GM12878 (cell line): ENCODE data around the gene AKAP13. TPM values are rescaled to one million over a fixed set of nuclear protein-coding genes. Genes with fewer than 3 reads are reported as not detected.

Experiments
- ATAC-seq: fragments of 200-7000 bp; cut with Tn5 transposase; 3 replicates; pipeline ENCODE4 v1.9.1; 2020; ENCODE audit warnings: mild to moderate bottlenecking, moderate library complexity
- BruUV-seq: library from RNA; stranded (reverse); fragments of 400-500 nt; replicated peaks from 2 replicates; lab custom pipeline; 2021; lab: Mats Ljungman, UMichigan
- CTCF ChIA-PET: fragments of 300-600 bp; sonication (Branson Sonifier 250); formaldehyde crosslinking; extraction: SDS; loops from one replicate; lab custom pipeline; 2021; ENCODE audit warnings: inconsistent platforms; lab: Yijun Ruan, JAX
- POLR2A ChIA-PET: fragments of 350-600 bp; formaldehyde crosslinking; extraction: SDS; loops from one replicate; lab custom pipeline; 2021; ENCODE audit warnings: inconsistent platforms; lab: Charles Lee
- RAD21 ChIA-PET: fragments of 300-600 bp; sonication (Branson Sonifier 250); formaldehyde crosslinking; loops from one replicate; lab custom pipeline; 2023; ENCODE audit warnings: antibody characterized with exemption; ENCODE audit not compliant: unreplicated experiment; lab: Charles Lee
- SMC1A ChIA-PET: fragments of 300-600 bp; sonication (Branson Sonifier 250); formaldehyde crosslinking; loops from one replicate; lab custom pipeline; 2023; ENCODE audit not compliant: unreplicated experiment, uncharacterized antibody; lab: Charles Lee
- DNase-seq: peaks from one replicate; pipeline ENCODE4 v3.0.0-alpha.2; 2011; ENCODE audit warnings: low read depth, low spot score
- FAIRE-seq: peaks from 3 replicates; lab custom pipeline; 2011; peaks lifted over from hg19 to GRCh38; lab: Jason Lieb, UNC
- H2AFZ ChIP-seq: 2 replicates; pipeline ENCODE4 v1.6.0; 2011; ENCODE audit warnings: low read depth, low read length, control low read depth; ENCODE audit not compliant: control insufficient read depth
- H3K27ac ChIP-seq: 2 replicates; pipeline ENCODE4 v1.5.1; 2011; ENCODE audit warnings: control low read depth; ENCODE audit not compliant: control insufficient read depth, insufficient read depth
- H3K27me3 ChIP-seq, 2 experiments: replicated peaks in 1 of 2; 2 replicates each; pipeline versions ENCODE4 v1.6.0 to v1.6.1; 2011; ENCODE audit warnings: low read length in 1 of 2; ENCODE audit not compliant: control insufficient read depth in 2 of 2, insufficient read depth in 2 of 2
- H3K36me3 ChIP-seq, 2 experiments: 2 replicates each; pipeline ENCODE4 v1.5.1; 2011; ENCODE audit warnings: low read length in 1 of 2; ENCODE audit not compliant: control insufficient read depth in 2 of 2, insufficient read depth in 2 of 2
- H3K4me1 ChIP-seq: 2 replicates; pipeline ENCODE4 v1.6.1; 2011; ENCODE audit warnings: mild to moderate bottlenecking, low read length, moderate library complexity, mixed read lengths; ENCODE audit not compliant: control insufficient read depth, insufficient read depth
- H3K4me2 ChIP-seq: 2 replicates; pipeline ENCODE4 v1.6.0; 2011; ENCODE audit warnings: control low read depth; ENCODE audit not compliant: control insufficient read depth, insufficient read depth
- H3K4me3 ChIP-seq: fragments of 200-600 bp; sonication (generic); 2 replicates; pipeline ENCODE4 v1.5.1; 2016
- H3K79me2 ChIP-seq: 2 replicates; pipeline ENCODE4 v1.6.0; 2011; ENCODE audit warnings: low read length; ENCODE audit not compliant: control insufficient read depth, insufficient read depth
- H3K9ac ChIP-seq: 2 replicates; pipeline ENCODE4 v1.8.0; 2011; ENCODE audit warnings: low read length, control low read depth, mixed read lengths; ENCODE audit not compliant: control insufficient read depth, insufficient read depth
- H3K9me3 ChIP-seq: replicated peaks from 3 replicates; pipeline ENCODE4 v1.5.1; 2011; ENCODE audit warnings: mild to moderate bottlenecking, low read length; ENCODE audit not compliant: control insufficient read depth, insufficient read depth
- H4K20me1 ChIP-seq: 2 replicates; pipeline ENCODE4 v1.6.0; 2011; ENCODE audit not compliant: control insufficient read depth, insufficient read depth
- CBFB ChIP-seq: IDR thresholded peaks from 2 replicates; pipeline ENCODE4 v1.6.1; 2016; ENCODE audit warnings: antibody characterized with exemption, low read depth
- CREM ChIP-seq: IDR thresholded peaks from 2 replicates; pipeline ENCODE4 v1.6.1; 2014; ENCODE audit warnings: antibody characterized with exemption, low read depth
- ESRRA ChIP-seq: IDR thresholded peaks from 2 replicates; pipeline ENCODE4 v1.6.1; 2012; ENCODE audit warnings: mild to moderate bottlenecking, low read length, improper control_type of control experiment
- FOS ChIP-seq: IDR thresholded peaks from 3 replicates; pipeline ENCODE4 v1.6.1; 2011; ENCODE audit warnings: borderline replicate concordance; ENCODE audit not compliant: insufficient read length; ENCODE audit errors: extremely low read depth
- HDGF ChIP-seq: fragments of 450-650 bp; IDR thresholded peaks from 2 replicates; pipeline ENCODE4 v1.6.1; 2016; ENCODE audit warnings: antibody characterized with exemption
- IRF3 ChIP-seq: fragments of 450-650 bp; IDR thresholded peaks from 2 replicates; pipeline ENCODE4 v1.6.1; 2014; ENCODE audit warnings: mild to moderate bottlenecking
- JUNB ChIP-seq: IDR thresholded peaks from 2 replicates; pipeline ENCODE4 v1.6.1; 2016; ENCODE audit warnings: antibody characterized with exemption, mild to moderate bottlenecking
- KAT2A ChIP-seq: conservative IDR thresholded peaks from 2 replicates; pipeline ENCODE4 v1.6.1; 2011; ENCODE audit warnings: low read depth, low read length; ENCODE audit not compliant: control insufficient read depth
- MEF2B ChIP-seq: fragments of 450-650 bp; IDR thresholded peaks from 2 replicates; pipeline ENCODE4 v1.6.1; 2018; ENCODE audit warnings: mild to moderate bottlenecking, moderate library complexity; ENCODE audit not compliant: partially characterized antibody, poor library complexity, severe bottlenecking
- NRF1 ChIP-seq: conservative IDR thresholded peaks from 2 replicates; pipeline ENCODE4 v1.6.1; 2011; ENCODE audit warnings: mild to moderate bottlenecking, low read depth, low read length, improper control_type of control experiment
- SIX5 ChIP-seq: IDR thresholded peaks from 2 replicates; pipeline ENCODE4 v1.6.1; 2011; ENCODE audit warnings: mild to moderate bottlenecking, low read depth, low read length, moderate library complexity; ENCODE audit not compliant: severe bottlenecking
- SMAD5 ChIP-seq: IDR thresholded peaks from 2 replicates; pipeline ENCODE4 v1.6.1; 2016; ENCODE audit warnings: antibody characterized with exemption, low read depth
- SP1 ChIP-seq: IDR thresholded peaks from one replicate; pipeline ENCODE4 v1.6.1; 2011; ENCODE audit warnings: low read depth, low read length
- YY1 ChIP-seq: IDR thresholded peaks from 2 replicates; pipeline ENCODE4 v1.6.1; 2011; ENCODE audit warnings: low read depth, mild to moderate bottlenecking, low read length
- WGBS: methylation state at CpG from one replicate; pipeline ENCODE4 v1.1.6; 2016; ENCODE audit warnings: low lambda C conversion rate; ENCODE audit not compliant: insufficient replicate concordance, insufficient coverage; ENCODE audit errors: missing lambda C conversion rate; 5-methylcytosine and 5-hydroxymethylcytosine counted together
- in situ Hi-C: fragments of 300-500 bp; cut with MboI; formaldehyde crosslinking; loops from 9 replicates; pipeline ENCODE4 v1.14.3; 2018; ENCODE audit warnings: mixed read lengths
- intact Hi-C: fragments of 100-400 bp; cut with micrococcal nuclease; formaldehyde crosslinking; loops from one replicate; pipeline ENCODE4 v1.14.2; 2022; ENCODE audit not compliant: unreplicated experiment
- polyA plus RNA-seq, 11 experiments: library from polyadenylated mRNA; depleted of rRNA in 4 of 11; unstranded in 6 of 11; stranded (reverse) in 5 of 11; fragments of >200 nt; fragmentation: Nextera tagmentation in 4 of 11; fragmentation: Illumina TruSeq in 1 of 11; extraction: Ambion mirVana in 4 of 11; extraction: Trizol in 1 of 11; gene quantifications; 1 replicate in 1 of 11; 2 replicates in 10 of 11; pipeline versions ENCODE4 v1.2.1 to v1.2.3, GENCODE V29; 2011 to 2016; ENCODE audit warnings: inconsistent platforms in 2 of 11, missing spikeins in 2 of 11, low read depth in 1 of 11
- total RNA-seq, 4 experiments: library from RNA; depleted of rRNA in 3 of 4; stranded (reverse); fragments of >200 nt in 3 of 4; fragmentation: Illumina TruSeq in 1 of 4; extraction: Trizol in 1 of 4; gene quantifications; 2 replicates each; pipeline versions ENCODE4 v1.2.1 to v1.2.3, GENCODE V29; 2013 to 2021
- TF ChIP-seq, protein P1 (sequence below): IDR thresholded peaks from 2 replicates; pipeline ENCODE4 v1.6.1; 2011; ENCODE audit warnings: borderline replicate concordance, low read depth, mild to moderate bottlenecking, moderate library complexity, mixed read lengths, low read length; ENCODE audit not compliant: insufficient read depth; ENCODE audit errors: extremely low read length
- TF ChIP-seq, protein P2 (sequence below): fragments of 450-650 bp; IDR thresholded peaks from 2 replicates; pipeline ENCODE4 v1.6.1; 2018; ENCODE audit warnings: borderline replicate concordance, mild to moderate bottlenecking; ENCODE audit not compliant: partially characterized antibody

The AKAP13 gene
- total and polyA plus RNA-seq, 10 of the 15 experiments (the other 5 are each of a cell fraction or from before 2014, with no cell fraction given): 14.4 to 74.9 (median 55.1) TPM

- RAD21 ChIA-PET: no interaction called here
- no peak overlapping the region for H3K27ac ChIP-seq
- FAIRE-seq: no peak
- H4K20me1 ChIP-seq: no peaks in the 10 kb centered on the region
- H2AFZ ChIP-seq: no peak overlapping the region
- SMC1A ChIA-PET: no interaction called here
- intact Hi-C loops: no loop called here
- in situ Hi-C loops: no loop called here
- CTCF ChIA-PET: no interaction called here
- H3K9ac ChIP-seq: no peak overlapping the region
- no peaks in the 10 kb centered on the region for H3K4me1 ChIP-seq
- H3K4me3 ChIP-seq: no peak overlapping the region
- H3K9me3 ChIP-seq: no peaks in the 10 kb centered on the region
- DNase-seq: no peak
- no peaks in the 10 kb centered on the region for H3K27me3 ChIP-seq
- no TSS peak for BruUV-seq
- no peaks in the 10 kb centered on the region; a peak in 1 of 4 replicates for H3K36me3 ChIP-seq
- no peak overlapping the region for H3K4me2 ChIP-seq
- POLR2A ChIA-PET: no interaction called here
- WGBS: 75% methylated on average over 13 of the region's 13 CpGs
- H3K79me2 ChIP-seq: no peaks in the 10 kb centered on the region
- ATAC-seq: no peak
- TF ChIP-seq CBFB: no peak
- TF ChIP-seq CREM: no peak
- TF ChIP-seq ESRRA: no peak
- no peak for TF ChIP-seq KAT2A
- TF ChIP-seq SIX5: no peak
- no peak for TF ChIP-seq FOS
- TF ChIP-seq MEF2B: no peak
- TF ChIP-seq, protein P1, sequence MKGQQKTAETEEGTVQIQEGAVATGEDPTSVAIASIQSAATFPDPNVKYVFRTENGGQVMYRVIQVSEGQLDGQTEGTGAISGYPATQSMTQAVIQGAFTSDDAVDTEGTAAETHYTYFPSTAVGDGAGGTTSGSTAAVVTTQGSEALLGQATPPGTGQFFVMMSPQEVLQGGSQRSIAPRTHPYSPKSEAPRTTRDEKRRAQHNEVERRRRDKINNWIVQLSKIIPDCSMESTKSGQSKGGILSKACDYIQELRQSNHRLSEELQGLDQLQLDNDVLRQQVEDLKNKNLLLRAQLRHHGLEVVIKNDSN: no peak
- no peak for TF ChIP-seq SP1
- no peak for TF ChIP-seq YY1
- TF ChIP-seq JUNB: no peak
- no peak for TF ChIP-seq IRF3
- TF ChIP-seq, protein P2, sequence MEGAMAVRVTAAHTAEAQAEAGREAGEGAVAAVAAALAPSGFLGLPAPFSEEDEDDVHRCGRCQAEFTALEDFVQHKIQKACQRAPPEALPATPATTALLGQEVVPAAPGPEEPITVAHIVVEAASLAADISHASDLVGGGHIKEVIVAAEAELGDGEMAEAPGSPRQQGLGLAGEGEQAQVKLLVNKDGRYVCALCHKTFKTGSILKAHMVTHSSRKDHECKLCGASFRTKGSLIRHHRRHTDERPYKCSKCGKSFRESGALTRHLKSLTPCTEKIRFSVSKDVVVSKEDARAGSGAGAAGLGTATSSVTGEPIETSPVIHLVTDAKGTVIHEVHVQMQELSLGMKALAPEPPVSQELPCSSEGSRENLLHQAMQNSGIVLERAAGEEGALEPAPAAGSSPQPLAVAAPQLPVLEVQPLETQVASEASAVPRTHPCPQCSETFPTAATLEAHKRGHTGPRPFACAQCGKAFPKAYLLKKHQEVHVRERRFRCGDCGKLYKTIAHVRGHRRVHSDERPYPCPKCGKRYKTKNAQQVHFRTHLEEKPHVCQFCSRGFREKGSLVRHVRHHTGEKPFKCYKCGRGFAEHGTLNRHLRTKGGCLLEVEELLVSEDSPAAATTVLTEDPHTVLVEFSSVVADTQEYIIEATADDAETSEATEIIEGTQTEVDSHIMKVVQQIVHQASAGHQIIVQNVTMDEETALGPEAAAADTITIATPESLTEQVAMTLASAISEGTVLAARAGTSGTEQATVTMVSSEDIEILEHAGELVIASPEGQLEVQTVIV: no peak
- no peak for TF ChIP-seq SMAD5
- no peak for TF ChIP-seq HDGF
- TF ChIP-seq NRF1: no peak
Measured at GRCh38 chr15:85757073-85757938, 376.9 kb downstream of the AKAP13 start.
